Measurements from ENCODE around the gene LRCH1. TPM values are rescaled to one million over a fixed set of nuclear protein-coding genes. Genes with fewer than 3 reads are reported as not detected.

Gene LRCH1
- total RNA-seq, 1 donor from 2014 or later = 12.5 TPM

- intact Hi-C loops (cut with micrococcal nuclease) = no loop called here
- no peak for ATAC-seq
- no peak for DNase-seq
Measured at GRCh38 chr13:46621792-46622629, 69.0 kb downstream of the LRCH1 start.

GRCh38 chr13:46622630-46623256 is 69.8 kb downstream of the LRCH1 start:
- intact Hi-C loops (cut with micrococcal nuclease) = no loop called here
- DNase-seq (peak; percentile 42), ATAC-seq (peak; percentile 87)

GRCh38 chr13:46624353-46624752 is 71.4 kb downstream of the LRCH1 start:
- ATAC-seq = no peak
- no peak for DNase-seq
- intact Hi-C loops (cut with micrococcal nuclease) = no loop called here

- ATAC-seq = no peak
- no peak for DNase-seq
- intact Hi-C loops (cut with micrococcal nuclease) = no loop called here
Measured at GRCh38 chr13:46624821-46625220, 71.9 kb downstream of the LRCH1 start.

- ATAC-seq = no peak
- DNase-seq = no peak
- intact Hi-C loops (cut with micrococcal nuclease) = no loop called here
Measured at GRCh38 chr13:46627462-46627861, 74.5 kb downstream of the LRCH1 start.

GRCh38 chr13:46628622-46629365 is 75.8 kb downstream of the LRCH1 start:
- intact Hi-C loops (cut with micrococcal nuclease) = no loop called here
- ATAC-seq = no peak
- no peak for DNase-seq

GRCh38 chr13:46629811-46630413 is 76.9 kb downstream of the LRCH1 start:
- peak; percentile 36 for ATAC-seq
- DNase-seq = no peak
- intact Hi-C loops (cut with micrococcal nuclease) = no loop called here

GRCh38 chr13:46630431-46631178 is 77.6 kb downstream of the LRCH1 start:
- intact Hi-C loops (cut with micrococcal nuclease) = no loop called here
- ATAC-seq (peak; percentile 39), DNase-seq (no peak)

- ATAC-seq (no peak), DNase-seq (no peak)
- intact Hi-C loops (cut with micrococcal nuclease) = no loop called here
Measured at GRCh38 chr13:46631179-46631542, 78.2 kb downstream of the LRCH1 start.

GRCh38 chr13:46632176-46632575 is 79.2 kb downstream of the LRCH1 start:
- no peak for ATAC-seq
- DNase-seq = no peak
- intact Hi-C loops (cut with micrococcal nuclease) = no loop called here

GRCh38 chr13:46633416-46633815 is 80.4 kb downstream of the LRCH1 start:
- DNase-seq (no peak), ATAC-seq (peak; percentile 15)
- intact Hi-C loops (cut with micrococcal nuclease) = no loop called here

GRCh38 chr13:46636451-46636850 is 83.5 kb downstream of the LRCH1 start:
- intact Hi-C loops (cut with micrococcal nuclease) = no loop called here
- DNase-seq (no peak), ATAC-seq (no peak)

- ATAC-seq (no peak), DNase-seq (no peak)
- intact Hi-C loops (cut with micrococcal nuclease) = no loop called here
Measured at GRCh38 chr13:46637213-46637612, 84.2 kb downstream of the LRCH1 start.

GRCh38 chr13:46638262-46638661 is 85.3 kb downstream of the LRCH1 start:
- ATAC-seq (no peak), DNase-seq (no peak)
- intact Hi-C loops (cut with micrococcal nuclease) = no loop called here

- no peak for DNase-seq
- ATAC-seq = peak; percentile 7
- intact Hi-C loops (cut with micrococcal nuclease) = no loop called here
Measured at GRCh38 chr13:46639033-46639981, 86.3 kb downstream of the LRCH1 start.

- intact Hi-C loops (cut with micrococcal nuclease) = no loop called here
- ATAC-seq = peak; percentile 13
Measured at GRCh38 chr13:46640843-46641242, 87.9 kb downstream of the LRCH1 start.

GRCh38 chr13:46641274-46642081 is 88.5 kb downstream of the LRCH1 start:
- intact Hi-C loops (cut with micrococcal nuclease) = no loop called here
- DNase-seq (peak; percentile 47), ATAC-seq (peak; percentile 67)

More at GRCh38 chr13:46640843-46641242, 87.9 kb downstream of the LRCH1 start:
- DNase-seq = no peak

Data from left ventricle myocardium superior (tissue), 1 donor.